Measurements from ENCODE around the gene PID1.
"Not testable (repeated sequence)": the region's sequence is repeated elsewhere in the genome, so short reads cannot be mapped to it uniquely, and the experiment has no call there.

Gene PID1

GRCh38 chr2:229206548-229206947 lies 64.5 kb downstream of the PID1 start:
- no peak for DNase-seq

DNA sequence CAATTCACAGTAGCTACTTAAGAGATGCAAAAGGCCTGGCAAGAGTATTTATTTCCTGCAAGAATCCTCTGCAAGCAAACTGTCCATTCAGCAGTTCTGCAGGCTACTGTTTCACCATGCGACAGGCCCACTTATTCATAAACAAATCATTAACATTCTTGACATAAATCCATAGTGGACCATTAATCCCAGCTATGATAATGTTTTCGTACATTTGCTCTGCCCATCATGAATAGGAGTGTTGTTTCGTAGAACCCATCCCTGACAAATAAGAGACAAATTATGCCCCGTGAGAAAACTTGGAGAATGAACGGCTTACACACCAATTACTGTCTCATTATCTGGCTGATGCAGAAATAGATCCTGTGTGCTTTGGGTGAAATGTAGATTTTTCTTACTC lies 65.4 kb downstream of the PID1 start:
- no peak for DNase-seq

- no peak for DNase-seq
These were observed 68.4 kb downstream of the PID1 start for GRCh38 chr2:229202646-229203045.

DNA sequence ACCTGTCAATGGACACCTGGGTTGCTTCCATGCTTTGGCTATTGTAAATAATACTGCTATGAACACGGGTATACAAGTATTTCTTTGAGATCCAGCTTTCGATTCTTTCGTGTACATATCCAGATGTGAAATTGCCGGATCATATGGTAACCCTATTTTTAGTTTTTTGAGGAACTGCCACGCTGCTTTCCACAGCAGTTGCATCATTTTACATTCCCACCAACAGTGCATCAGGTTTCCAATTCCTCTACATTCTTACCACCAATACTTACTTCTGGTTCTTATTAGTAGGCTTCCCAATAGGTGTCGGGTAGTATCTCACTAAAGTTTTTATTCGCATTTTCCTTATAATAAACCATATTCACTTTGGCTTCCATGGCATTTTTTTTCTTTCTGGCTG lies 69.6 kb downstream of the PID1 start:
- no peak for DNase-seq

GRCh38 chr2:229199267-229199666 lies 71.8 kb downstream of the PID1 start:
- no peak for DNase-seq

DNA sequence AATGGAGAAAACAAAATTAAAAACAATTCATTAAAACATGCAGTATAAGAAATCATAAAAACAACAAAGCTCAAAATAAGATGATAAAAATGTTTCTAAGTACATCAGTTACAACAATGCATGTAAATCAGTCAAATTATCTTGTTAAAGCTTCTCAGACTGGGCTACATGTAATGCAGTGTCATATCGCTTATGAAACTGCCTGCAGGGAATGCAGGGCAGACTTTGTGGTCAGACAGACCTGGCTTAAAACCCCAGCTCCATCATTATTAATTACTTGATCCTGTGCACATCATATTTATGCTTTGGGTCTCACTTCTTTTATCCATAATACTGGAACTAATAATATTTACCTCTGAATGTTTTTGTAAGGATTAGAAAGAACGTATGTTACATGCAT lies 74.6 kb downstream of the PID1 start:
- DNase-seq = no peak

- no peak for DNase-seq
These were observed 75.6 kb downstream of the PID1 start for GRCh38 chr2:229195346-229195947.

DNA sequence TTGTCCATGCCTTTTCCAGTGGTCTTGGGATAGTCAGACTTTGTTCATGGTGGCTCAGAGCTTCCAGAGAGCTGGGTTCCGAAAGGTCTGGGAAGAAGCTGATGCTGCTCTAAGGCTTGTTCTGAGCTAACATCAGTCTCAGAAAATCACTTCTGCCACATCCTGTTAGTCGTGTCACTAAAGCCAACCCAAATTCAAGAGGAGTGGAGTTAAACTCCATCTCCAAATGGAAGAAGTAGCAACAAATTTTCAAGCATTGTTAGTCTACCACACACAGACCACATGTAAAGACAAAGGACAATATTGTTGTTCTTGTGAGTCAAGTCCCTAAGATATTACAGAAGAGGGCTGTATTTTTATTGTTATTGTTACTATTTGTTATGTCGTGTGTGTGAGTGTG lies 77.8 kb downstream of the PID1 start:
- no peak for DNase-seq

GRCh38 chr2:229191413-229191812 lies 79.7 kb downstream of the PID1 start:
- no peak for DNase-seq

GRCh38 chr2:229187123-229187522 lies 84.0 kb downstream of the PID1 start:
- not testable (repeated sequence) for DNase-seq

DNA sequence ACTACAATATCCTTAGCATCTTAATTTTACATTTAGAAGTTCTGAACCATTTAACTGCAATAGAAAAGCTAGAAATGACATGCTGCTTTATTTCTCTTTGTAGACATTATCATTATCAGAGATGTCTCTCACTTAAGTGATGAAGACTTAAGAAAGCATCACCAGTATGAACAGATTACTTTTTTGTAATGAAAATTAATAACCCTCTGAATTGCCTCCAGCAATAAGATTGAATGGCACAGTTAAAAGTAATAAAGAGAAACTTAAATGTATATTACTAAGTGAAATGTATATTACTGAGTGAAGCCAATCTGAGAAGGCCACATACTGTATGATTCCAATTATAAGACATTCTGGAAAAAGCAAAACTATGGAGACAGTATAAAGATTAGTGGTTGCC lies 89.4 kb downstream of the PID1 start:
- DNase-seq = no peak

DNA sequence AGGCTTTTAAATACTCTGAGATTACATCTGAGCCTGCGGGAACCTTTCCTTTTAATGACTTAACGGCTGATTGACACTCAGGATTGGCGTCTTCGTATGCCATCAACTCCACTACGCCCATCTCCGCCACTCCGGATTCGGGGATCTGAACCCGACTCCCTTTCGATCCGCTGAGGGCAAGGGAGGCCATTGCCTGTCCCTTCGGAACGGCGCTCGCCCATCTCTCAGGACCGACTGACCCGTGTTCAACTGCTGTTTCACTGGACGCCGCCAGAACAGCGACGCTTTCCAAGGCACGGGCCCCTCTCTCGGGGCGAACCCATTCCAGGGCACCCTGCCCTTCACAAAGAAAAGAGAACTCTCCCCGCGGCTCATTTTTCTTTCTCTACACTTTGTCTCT lies 90.4 kb downstream of the PID1 start:
- no peak for DNase-seq

GRCh38 chr2:229179628-229180027 lies 91.5 kb downstream of the PID1 start:
- DNase-seq = no peak

DNA sequence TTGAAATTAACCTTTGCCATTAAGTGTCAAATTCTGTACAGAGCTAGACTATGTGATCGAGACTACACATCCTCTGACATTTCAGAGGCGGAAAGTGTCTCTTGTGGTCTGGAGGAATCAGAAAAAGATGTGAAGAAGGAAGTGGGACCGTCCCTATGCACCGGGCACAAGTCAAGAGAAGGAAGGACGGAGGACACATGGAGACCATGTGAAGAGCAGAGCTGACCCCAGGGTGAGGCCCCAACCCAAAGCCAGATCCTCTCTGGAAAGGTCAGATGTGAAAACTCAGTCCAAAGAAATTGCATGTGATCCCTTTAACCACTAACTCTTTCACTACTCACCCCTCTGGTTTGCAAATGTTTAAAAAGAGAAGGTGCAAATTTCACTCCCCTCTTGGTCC lies 92.4 kb downstream of the PID1 start:
- no peak for DNase-seq

- no peak for DNase-seq
These were observed 93.0 kb downstream of the PID1 start for GRCh38 chr2:229178117-229178516.

- no peak for DNase-seq
These were observed 95.0 kb downstream of the PID1 start for GRCh38 chr2:229176136-229176535.

DNA sequence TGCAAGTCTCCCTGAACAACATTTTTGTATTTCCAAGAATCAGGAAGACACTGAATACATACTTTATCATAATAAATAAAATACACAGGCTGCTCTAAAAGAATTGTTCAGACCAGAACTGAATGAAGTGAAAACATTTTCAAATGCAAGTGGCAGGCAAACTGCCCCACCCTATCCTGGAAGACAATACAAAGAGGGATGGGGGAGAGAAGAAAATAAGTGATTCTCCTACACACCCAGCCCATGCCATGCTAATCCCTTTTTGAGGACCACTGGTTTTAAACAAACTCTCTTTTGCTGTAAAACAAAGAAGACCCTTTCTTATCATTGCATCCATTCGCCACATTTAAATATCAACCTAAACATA lies 95.6 kb downstream of the PID1 start:
- DNase-seq = no peak

- DNase-seq = no peak
These were observed 96.1 kb downstream of the PID1 start for GRCh38 chr2:229174794-229175496.

DNA sequence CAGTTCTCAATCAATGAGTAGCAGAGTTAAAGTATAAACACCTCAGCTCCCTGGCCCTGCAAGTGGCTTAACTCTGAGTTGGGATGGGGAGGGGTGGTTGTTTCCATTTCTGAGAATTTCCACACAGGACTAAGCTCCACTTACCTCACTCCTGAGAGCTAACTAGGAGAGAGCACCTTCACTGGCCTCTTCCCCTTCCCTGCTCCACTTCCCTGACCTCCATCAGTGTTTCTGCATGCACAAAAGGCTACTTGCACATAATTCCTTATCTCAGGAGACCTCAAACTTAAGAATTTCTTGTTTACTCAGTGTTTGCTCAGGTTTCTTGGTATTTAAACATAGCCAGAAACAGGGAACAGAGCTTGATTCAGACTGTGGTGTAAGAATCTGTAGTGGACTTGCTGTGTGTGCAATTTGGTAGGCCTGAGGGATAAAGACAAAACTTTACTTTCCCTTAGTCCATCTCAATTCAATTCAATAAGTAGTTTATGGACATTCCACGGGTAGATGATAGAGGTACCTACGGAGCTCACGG lies 97.2 kb downstream of the PID1 start:
- no peak for DNase-seq

- DNase-seq = no peak
These were observed 100.2 kb downstream of the PID1 start for GRCh38 chr2:229170916-229171315.

- DNase-seq = no peak
These were observed 100.9 kb downstream of the PID1 start for GRCh38 chr2:229170171-229170570.

DNA sequence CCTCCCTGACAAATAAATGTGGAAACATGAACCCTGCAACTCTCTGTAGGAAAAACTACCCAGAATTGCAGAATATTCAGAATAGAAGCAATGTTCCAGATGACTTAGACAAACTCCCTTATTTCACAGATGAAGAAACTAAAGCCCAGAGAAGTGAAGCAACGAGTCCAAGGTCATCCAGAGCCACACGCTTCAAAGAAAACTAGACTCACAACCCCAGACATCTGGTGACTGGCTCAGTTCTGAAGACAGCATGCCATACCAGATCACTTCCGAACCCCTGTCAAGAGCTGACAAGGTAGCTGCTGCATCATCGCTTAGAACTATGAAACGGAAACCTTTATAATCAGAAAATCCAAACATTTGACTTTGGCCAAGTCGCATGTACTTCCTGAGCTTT lies 101.3 kb downstream of the PID1 start:
- DNase-seq = no peak

GRCh38 chr2:229164545-229165249 lies 106.4 kb downstream of the PID1 start:
- DNase-seq = no peak

GRCh38 chr2:229163893-229164292 lies 107.2 kb downstream of the PID1 start:
- no peak for DNase-seq
